Right forelimb (tissue), 1 donor: ENCODE measurements around the gene MFSD12.
"Not testable (repeated sequence)": the region's sequence is repeated elsewhere in the genome, so short reads cannot be mapped to it uniquely, and the experiment has no call there.

Source experiments
- DNase-seq: peaks from one replicate; pipeline ENCODE4 v3.0.0-alpha.2; 2018

MFSD12 gene

GRCh38 chr19:3584036-3584802, 26.8 kb upstream of the MFSD12 start:
- not testable (repeated sequence) for DNase-seq

GRCh38 chr19:3581792-3582191, 24.4 kb upstream of the MFSD12 start:
- not testable (repeated sequence) for DNase-seq

- no peak for DNase-seq
Observed at GRCh38 chr19:3580156-3580934, 23.0 kb upstream of the MFSD12 start.

GRCh38 chr19:3578390-3578789, 21.0 kb upstream of the MFSD12 start:
- no peak for DNase-seq

GRCh38 chr19:3577723-3578344, 20.4 kb upstream of the MFSD12 start:
- DNase-seq = no peak

GRCh38 chr19:3576696-3577443, 19.5 kb upstream of the MFSD12 start:
- DNase-seq = peak; percentile 82

- DNase-seq = no peak
Observed at GRCh38 chr19:3575949-3576673, 18.7 kb upstream of the MFSD12 start.

GRCh38 chr19:3575260-3575741, 17.9 kb upstream of the MFSD12 start:
- DNase-seq = no peak

GRCh38 chr19:3573858-3574637, 16.7 kb upstream of the MFSD12 start:
- peak; percentile 83 for DNase-seq

GRCh38 chr19:3573162-3573857, 15.9 kb upstream of the MFSD12 start:
- no peak for DNase-seq

GRCh38 chr19:3572855-3573161, 15.4 kb upstream of the MFSD12 start, which contains the start of gene HMG20B:
Gene HMG20B, plus strand, starts transcription at chr19:3572944. Its CDS starts 366 bp downstream, at chr19:3573310.
- DNase-seq = no peak

GRCh38 chr19:3572132-3572854, 14.9 kb upstream of the MFSD12 start:
- DNase-seq = peak; percentile 99

GRCh38 chr19:3570606-3571011, 13.2 kb upstream of the MFSD12 start:
- no peak for DNase-seq

- DNase-seq = not testable (repeated sequence)
Observed at GRCh38 chr19:3570042-3570441, 12.7 kb upstream of the MFSD12 start.

- no peak for DNase-seq
Observed at GRCh38 chr19:3565139-3565538, 7.8 kb upstream of the MFSD12 start.

GRCh38 chr19:3563709-3564524, 6.5 kb upstream of the MFSD12 start:
- no peak for DNase-seq

GRCh38 chr19:3556978-3557460, 367 bp downstream of the MFSD12 start:
- no peak for DNase-seq

GRCh38 chr19:3556423-3556977, 886 bp downstream of the MFSD12 start:
- DNase-seq = no peak
